Frontal cortex (tissue), 4 donors: Measurements from ENCODE around the gene HMGCR. TPM values are rescaled to one million over a fixed set of nuclear protein-coding genes. Genes with fewer than 3 reads are reported as not detected.

ENCODE experiments used
- DNase-seq, 2 donors: peaks; one replicate each; pipeline ENCODE4 v3.0.0; 2012; ENCODE audit warnings: low spot score in 2 of 2
- FAIRE-seq: peaks from 2 replicates; lab custom pipeline; 2012; peaks lifted over from hg19 to GRCh38; lab: Jason Lieb, UNC
- total RNA-seq: library from RNA; depleted of rRNA; stranded (reverse); fragments of >200 nt; gene quantifications from one replicate; pipeline ENCODE4 v1.2.3, GENCODE V29; 2014
- donor health status: control.
- donor health status: control.
- donor health status: control.

Gene HMGCR
- total RNA-seq, 1 donor from 2014 or later: 519 TPM

GRCh38 chr5:75338408-75338807 lies 1.4 kb downstream of the HMGCR start:
- FAIRE-seq (no peak), DNase-seq (no peak)

DNA sequence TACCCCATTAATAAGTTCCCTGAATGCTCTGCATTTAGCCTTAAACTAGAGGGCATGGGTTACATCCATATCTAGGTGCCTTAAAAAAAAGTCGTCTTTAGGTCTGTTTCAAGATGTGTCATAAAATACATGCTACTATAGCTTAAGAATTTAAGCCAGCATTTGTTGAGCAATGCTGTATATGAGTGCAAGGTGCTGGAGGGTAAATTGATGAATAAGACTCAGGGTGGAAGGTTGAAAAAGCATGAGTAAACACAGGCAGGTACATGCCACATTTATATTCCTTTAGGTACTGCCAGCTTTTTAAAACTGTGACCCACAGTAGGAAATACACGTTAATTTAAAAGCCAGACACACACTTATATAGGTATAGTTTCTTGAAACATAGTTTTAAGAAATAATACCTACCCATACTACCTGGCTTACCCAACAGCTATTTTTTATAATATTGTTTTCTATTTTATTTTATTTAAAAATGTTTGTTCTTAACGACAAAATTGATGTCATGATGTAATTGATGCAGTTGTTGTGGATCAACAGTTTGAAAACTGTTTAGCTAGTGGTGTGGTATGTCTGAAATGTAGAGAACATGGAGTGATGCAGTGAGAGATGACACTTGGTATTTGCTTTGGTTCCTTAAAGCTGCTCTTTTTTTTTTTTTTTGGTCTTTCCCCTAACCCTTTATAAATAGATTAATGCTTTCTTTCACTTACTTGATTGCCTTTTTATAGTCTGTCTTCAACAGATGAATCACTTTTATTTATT lies 3.9 kb downstream of the HMGCR start:
- DNase-seq (no peak), FAIRE-seq (no peak)

DNA sequence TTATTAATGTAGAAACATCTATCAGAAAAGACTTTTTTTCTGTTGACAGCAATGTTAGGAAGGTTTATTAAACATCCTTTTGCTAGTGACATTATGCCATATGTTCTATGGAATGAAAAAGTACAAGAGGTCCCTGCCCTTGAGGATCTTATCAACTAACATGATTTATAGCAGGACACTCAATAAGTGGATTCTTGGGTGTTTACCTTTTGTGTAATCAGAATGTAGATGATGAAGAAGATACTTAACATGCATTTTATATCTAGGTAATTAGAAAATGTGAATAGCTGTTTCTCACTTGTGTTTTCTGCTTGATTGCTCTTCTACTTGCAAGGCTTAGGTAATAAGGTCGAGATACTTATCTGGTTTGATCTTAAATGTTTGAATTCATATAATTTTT lies 4.9 kb downstream of the HMGCR start:
- DNase-seq (no peak), FAIRE-seq (no peak)

GRCh38 chr5:75342836-75343235 lies 5.8 kb downstream of the HMGCR start:
- no peak for FAIRE-seq
- no peak for DNase-seq

GRCh38 chr5:75348241-75348640 lies 11.2 kb downstream of the HMGCR start:
- FAIRE-seq (no peak), DNase-seq (no peak)

- FAIRE-seq: no peak
- DNase-seq: no peak
These were observed 12.6 kb downstream of the HMGCR start for GRCh38 chr5:75349663-75350062.

DNA sequence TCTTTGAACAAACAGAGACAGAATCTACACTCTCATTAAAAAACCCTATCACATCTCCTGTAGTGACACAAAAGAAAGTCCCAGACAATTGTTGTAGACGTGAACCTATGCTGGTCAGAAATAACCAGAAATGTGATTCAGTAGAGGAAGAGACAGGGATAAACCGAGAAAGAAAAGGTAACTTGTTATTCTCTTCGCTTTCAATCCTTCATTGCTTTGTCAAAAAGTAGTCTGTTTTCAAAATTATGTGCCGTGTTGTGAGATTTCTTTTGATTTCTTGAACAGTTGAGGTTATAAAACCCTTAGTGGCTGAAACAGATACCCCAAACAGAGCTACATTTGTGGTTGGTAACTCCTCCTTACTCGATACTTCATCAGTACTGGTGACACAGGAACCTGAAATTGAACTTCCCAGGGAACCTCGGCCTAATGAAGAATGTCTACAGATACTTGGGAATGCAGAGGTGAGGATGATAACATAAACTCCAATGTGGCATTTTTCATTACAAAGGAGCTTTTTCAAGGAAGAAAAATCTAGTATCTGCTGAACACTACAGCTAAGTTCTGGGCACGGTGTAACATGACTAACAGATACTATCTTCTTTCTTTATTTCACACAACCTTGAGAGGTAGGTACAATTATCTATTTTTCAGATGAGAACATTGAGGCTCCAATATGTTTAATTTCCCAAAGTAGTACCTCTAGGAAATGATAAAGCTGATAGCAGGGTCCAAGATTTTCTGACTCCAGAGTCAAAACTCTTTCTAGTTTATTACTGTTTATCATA lies 14.3 kb downstream of the HMGCR start:
- FAIRE-seq: no peak
- DNase-seq: no peak

- no peak for DNase-seq
These were observed 18.2 kb downstream of the HMGCR start for GRCh38 chr5:75355236-75355635.

DNA sequence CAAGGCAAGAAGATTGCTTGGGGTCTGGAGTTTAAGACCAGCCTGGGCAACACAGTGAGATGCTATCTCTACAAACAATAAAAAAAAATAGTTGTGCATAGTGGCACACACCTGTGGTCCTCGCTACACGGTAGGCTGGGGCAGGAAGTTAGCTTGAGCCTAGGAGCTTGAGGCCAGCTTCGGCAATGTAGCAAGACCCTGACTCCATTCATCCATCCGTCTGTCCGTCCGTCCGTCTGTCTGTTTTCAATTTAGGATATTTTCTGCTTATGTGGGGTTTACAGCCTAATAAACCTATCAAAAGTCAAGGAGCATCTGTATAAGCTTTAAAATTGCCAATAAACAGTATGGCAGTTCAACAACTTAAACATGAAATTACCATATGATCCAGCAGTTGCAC lies 19.7 kb downstream of the HMGCR start:
- DNase-seq (no peak), FAIRE-seq (no peak)

More at GRCh38 chr5:75355236-75355635, 18.2 kb downstream of the HMGCR start:
- no peak for FAIRE-seq

- DNase-seq: no peak
- FAIRE-seq: no peak
These were observed 21.1 kb downstream of the HMGCR start for GRCh38 chr5:75358117-75358516.

- FAIRE-seq: no peak
- DNase-seq: no peak
These were observed 24.3 kb downstream of the HMGCR start for GRCh38 chr5:75361310-75361709.

GRCh38 chr5:75362474-75362975 lies 25.5 kb downstream of the HMGCR start:
- DNase-seq: no peak
- no peak for FAIRE-seq

- FAIRE-seq (no peak), DNase-seq (no peak)
These were observed 26.1 kb downstream of the HMGCR start for GRCh38 chr5:75363111-75363510.

DNA sequence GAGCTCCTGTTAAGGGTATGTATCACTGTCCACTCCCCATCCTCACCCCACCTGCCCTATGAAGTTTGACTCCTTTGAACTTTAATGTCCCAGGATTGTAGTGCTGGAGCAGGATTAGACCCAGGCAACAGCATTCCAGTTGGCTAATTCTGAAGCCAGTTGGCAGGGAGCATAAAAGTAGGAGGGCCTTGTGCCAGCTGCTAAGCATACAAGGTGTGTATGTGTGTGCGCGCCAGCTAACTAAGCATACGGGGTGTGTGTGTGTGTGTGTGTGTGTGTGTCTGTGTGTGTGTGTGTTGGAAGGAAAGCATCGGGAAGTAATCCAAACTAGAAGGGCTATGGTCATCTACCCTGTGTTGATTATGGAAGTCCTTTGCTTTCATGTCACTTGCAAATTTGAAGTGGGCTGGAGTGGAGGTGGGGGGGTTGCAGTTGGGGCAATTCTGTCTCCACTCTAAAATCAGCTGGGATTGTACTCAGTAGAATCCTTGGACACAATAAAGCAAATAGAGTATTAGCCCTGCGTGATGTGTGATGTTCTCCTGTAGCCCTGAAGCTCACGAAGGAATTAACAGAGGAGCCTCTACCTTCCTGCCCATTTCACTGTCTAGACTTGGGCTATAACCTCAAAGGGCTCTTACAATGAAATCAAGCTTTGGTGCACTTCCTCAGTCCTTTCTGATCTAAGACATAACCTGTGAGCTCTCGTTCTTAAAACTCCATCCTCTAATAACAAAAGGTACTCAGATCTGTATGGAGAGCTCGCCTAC lies 26.9 kb downstream of the HMGCR start:
- DNase-seq (no peak), FAIRE-seq (no peak)

GRCh38 chr5:75364571-75365280 lies 27.7 kb downstream of the HMGCR start:
- DNase-seq: no peak
- FAIRE-seq: no peak

DNA sequence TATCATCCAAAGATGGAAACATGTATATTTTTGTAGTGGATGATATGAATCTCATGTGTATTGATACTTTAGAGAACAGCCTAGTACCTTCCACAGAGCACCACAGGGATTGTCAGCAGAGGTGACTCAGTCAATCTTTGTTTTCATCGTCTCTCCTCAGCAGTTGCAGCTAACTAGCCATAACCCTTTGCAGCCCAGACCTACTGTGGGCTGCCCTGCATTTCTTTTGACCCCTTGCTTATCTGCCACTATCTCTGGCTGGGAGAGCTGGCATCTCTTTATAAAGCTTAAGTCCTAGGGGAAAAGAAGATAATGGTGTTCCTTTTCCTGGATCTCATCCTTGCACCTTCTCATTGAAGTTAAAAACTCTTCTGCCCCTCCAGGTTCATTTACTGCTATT lies 28.7 kb downstream of the HMGCR start:
- DNase-seq: no peak
- no peak for FAIRE-seq

GRCh38 chr5:75366787-75367186 lies 29.8 kb downstream of the HMGCR start:
- FAIRE-seq (no peak), DNase-seq (no peak)

DNA sequence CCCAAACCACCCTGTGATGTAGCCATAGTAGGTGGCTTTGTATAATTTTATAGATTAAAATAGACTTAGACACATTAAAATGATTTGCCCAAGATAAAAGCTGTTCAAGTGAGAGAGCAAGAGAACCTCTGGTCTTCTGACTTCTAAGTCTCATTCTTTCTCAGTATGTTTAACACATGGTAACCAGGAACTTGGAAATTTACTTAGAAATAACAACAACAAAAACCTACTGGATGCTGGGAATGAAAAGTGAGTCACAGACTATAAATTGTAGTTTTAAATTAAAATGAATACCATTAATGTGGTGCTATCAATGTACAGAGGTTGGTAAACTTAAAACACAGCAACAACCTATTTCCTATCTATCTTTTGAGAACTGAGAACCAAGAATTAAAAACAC lies 30.4 kb downstream of the HMGCR start:
- DNase-seq (no peak), FAIRE-seq (no peak)

DNA sequence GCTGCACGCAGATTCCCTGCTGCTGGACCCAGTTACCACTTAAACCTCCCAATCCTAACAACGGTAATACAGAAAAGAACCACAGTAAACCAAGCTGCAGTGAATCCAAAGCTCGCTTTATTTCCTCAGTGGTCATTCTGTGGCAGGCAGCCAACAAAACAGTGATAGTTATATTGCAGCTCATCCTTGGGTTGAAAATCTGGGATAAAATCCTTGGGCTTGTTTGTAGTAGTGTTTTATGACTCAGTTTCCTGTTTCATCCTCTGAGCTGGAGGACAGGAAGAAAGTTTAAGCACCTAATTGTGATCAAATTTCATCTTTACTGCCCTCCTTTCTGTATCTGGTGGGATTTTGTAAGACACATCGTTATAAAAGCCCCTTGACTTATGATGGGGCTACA lies 31.4 kb downstream of the HMGCR start:
- FAIRE-seq (no peak), DNase-seq (no peak)

DNA sequence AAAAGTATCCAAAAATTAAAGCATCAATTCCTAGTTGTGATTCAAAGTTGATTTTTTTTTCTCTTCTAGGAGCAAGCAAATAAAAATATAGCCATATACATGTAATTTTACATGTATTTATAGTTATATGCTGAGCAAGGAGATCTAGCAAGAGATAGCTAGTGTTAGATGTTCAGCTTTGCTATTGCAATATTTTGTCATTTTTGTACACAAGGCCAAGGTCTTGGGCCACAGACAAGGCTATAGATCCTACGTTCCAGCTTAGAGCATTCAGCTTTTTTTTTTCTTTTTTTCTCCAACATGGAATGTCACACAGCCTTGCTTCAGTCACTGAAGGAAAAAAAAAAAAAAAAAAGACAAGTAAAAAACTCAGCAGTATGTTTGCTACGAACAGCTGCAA lies 36.8 kb downstream of the HMGCR start:
- no peak for FAIRE-seq
- DNase-seq: no peak
